Measurements from ENCODE around the gene RTEL1.

DNA sequence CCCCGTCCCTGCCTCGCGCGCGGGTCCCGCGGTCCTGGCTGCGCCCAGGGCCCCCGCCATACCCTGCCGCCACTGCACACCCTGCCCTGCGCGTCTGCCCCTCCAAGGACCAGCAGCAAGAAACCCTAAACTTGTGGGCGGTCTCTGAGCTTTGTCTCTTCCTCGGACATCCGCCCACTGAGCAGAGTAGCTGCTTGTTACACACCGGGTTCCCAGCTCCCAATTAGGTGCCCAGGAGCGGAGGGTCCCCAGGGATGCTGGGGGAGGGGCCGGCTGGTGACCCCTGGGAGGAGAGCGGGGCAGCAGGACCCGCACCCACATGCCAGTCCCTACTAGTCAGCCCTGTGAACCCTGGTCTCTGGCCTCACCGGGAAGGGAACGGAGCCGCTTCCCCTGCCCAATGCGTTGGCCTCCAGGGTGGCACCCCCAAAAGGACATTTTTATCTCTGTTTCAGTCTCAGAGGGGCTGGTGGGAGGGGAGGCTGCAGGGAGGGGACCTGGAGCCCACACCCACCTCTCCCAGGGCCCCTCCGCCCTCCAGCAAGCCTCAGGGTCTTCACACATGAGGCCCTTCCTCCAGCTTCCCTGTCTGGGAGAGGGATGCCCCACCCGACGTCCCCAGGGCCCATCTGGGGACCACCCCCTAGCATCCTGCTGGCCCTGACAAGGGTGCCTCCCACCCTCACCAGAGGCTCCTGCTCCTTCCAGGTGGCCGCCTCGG, 15.4 kb upstream of the RTEL1 start:
- TF ChIP-seq CTCF (IDR thresholded peaks at IDR 0.05) (no peak), POLR2A (IDR thresholded peaks at IDR 0.05) (no peak)

Data from testis (tissue), 2 donors.